ENCODE results near the gene IQCE. TPM values are rescaled to one million over a fixed set of nuclear protein-coding genes. Genes with fewer than 3 reads are reported as not detected.

IQCE gene
- polyA plus RNA-seq, 1 donor from 2014 or later = 21.2 TPM

- Histone ChIP-seq H2AFZ (ENCODE audit: low read depth, low read length) (no peak overlapping the region), H3K9me2 (ENCODE audit: insufficient read depth, low read length) (no peaks in the 10 kb centered on the region), H3K79me2 (replicated peaks; ENCODE audit: insufficient read depth, low read length) (no peaks in the 10 kb centered on the region), H3K27ac (ENCODE audit: low read length) (no peak overlapping the region), H3K36me3 (ENCODE audit: insufficient read depth, low read length) (no peaks in the 10 kb centered on the region), H3K4me2 (ENCODE audit: low read length) (no peak overlapping the region), H3K9me3 (ENCODE audit: low read length) (no peaks in the 10 kb centered on the region), H4K20me1 (ENCODE audit: insufficient read depth) (no peaks in the 10 kb centered on the region), H3K27me3 (ENCODE audit: insufficient read depth, low read depth, low read length) (no peaks in the 10 kb centered on the region), H3K9ac (ENCODE audit: low read length) (no peak overlapping the region), H3F3A (ENCODE audit: insufficient read depth, low read length, poor library complexity, severe bottlenecking) (no peaks in the 10 kb centered on the region), H3K4me3 (ENCODE audit: low read length) (no peak overlapping the region)
- no peak for TF ChIP-seq MXI1 (conservative IDR thresholded peaks at IDR 0.05; ENCODE audit: poor library complexity, severe bottlenecking)
- TF ChIP-seq EP300 (conservative IDR thresholded peaks at IDR 0.05; ENCODE audit: poor library complexity, severe bottlenecking) = no peak
- TF ChIP-seq, protein P1, sequence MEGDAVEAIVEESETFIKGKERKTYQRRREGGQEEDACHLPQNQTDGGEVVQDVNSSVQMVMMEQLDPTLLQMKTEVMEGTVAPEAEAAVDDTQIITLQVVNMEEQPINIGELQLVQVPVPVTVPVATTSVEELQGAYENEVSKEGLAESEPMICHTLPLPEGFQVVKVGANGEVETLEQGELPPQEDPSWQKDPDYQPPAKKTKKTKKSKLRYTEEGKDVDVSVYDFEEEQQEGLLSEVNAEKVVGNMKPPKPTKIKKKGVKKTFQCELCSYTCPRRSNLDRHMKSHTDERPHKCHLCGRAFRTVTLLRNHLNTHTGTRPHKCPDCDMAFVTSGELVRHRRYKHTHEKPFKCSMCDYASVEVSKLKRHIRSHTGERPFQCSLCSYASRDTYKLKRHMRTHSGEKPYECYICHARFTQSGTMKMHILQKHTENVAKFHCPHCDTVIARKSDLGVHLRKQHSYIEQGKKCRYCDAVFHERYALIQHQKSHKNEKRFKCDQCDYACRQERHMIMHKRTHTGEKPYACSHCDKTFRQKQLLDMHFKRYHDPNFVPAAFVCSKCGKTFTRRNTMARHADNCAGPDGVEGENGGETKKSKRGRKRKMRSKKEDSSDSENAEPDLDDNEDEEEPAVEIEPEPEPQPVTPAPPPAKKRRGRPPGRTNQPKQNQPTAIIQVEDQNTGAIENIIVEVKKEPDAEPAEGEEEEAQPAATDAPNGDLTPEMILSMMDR (IDR thresholded peaks at IDR 0.05; ENCODE audit: poor library complexity, severe bottlenecking) = no peak
- TF ChIP-seq EZH2 (IDR thresholded peaks at IDR 0.05; ENCODE audit: borderline replicate concordance, insufficient read depth, low read length, poor library complexity, severe bottlenecking) = no peak
- no peak for TF ChIP-seq RAD21 (conservative IDR thresholded peaks at IDR 0.05)
Observed at GRCh38 chr7:2512713-2513112, 46.1 kb upstream of the IQCE start.

- H4K20me1 ChIP-seq (ENCODE audit: insufficient read depth) = no peaks in the 10 kb centered on the region
- no peak overlapping the region for H3K27ac ChIP-seq (ENCODE audit: low read length)
- H3F3A ChIP-seq (ENCODE audit: insufficient read depth, low read length, poor library complexity, severe bottlenecking) = no peaks in the 10 kb centered on the region
- no peak overlapping the region for H3K4me2 ChIP-seq (ENCODE audit: low read length)
- no peak overlapping the region for H3K4me3 ChIP-seq (ENCODE audit: low read length)
- no peaks in the 10 kb centered on the region for H3K79me2 ChIP-seq (replicated peaks; ENCODE audit: insufficient read depth, low read length)
- peaks cover 4% of the 10 kb centered on the region for H3K27me3 ChIP-seq (ENCODE audit: insufficient read depth, low read depth, low read length)
- H3K36me3 ChIP-seq (ENCODE audit: insufficient read depth, low read length) = no peaks in the 10 kb centered on the region
- H3K9me3 ChIP-seq (ENCODE audit: low read length) = no peaks in the 10 kb centered on the region
- H2AFZ ChIP-seq (ENCODE audit: low read depth, low read length) = no peak overlapping the region
- no peak for TF ChIP-seq SMC3 (conservative IDR thresholded peaks at IDR 0.05; ENCODE audit: poor library complexity)
- no peak for TF ChIP-seq EZH2 (IDR thresholded peaks at IDR 0.05; ENCODE audit: borderline replicate concordance, insufficient read depth, low read length, poor library complexity, severe bottlenecking)
- no peak for TF ChIP-seq EP300 (conservative IDR thresholded peaks at IDR 0.05; ENCODE audit: poor library complexity, severe bottlenecking)
- TF ChIP-seq MXI1 (conservative IDR thresholded peaks at IDR 0.05; ENCODE audit: poor library complexity, severe bottlenecking) = no peak
- TF ChIP-seq, protein P2, sequence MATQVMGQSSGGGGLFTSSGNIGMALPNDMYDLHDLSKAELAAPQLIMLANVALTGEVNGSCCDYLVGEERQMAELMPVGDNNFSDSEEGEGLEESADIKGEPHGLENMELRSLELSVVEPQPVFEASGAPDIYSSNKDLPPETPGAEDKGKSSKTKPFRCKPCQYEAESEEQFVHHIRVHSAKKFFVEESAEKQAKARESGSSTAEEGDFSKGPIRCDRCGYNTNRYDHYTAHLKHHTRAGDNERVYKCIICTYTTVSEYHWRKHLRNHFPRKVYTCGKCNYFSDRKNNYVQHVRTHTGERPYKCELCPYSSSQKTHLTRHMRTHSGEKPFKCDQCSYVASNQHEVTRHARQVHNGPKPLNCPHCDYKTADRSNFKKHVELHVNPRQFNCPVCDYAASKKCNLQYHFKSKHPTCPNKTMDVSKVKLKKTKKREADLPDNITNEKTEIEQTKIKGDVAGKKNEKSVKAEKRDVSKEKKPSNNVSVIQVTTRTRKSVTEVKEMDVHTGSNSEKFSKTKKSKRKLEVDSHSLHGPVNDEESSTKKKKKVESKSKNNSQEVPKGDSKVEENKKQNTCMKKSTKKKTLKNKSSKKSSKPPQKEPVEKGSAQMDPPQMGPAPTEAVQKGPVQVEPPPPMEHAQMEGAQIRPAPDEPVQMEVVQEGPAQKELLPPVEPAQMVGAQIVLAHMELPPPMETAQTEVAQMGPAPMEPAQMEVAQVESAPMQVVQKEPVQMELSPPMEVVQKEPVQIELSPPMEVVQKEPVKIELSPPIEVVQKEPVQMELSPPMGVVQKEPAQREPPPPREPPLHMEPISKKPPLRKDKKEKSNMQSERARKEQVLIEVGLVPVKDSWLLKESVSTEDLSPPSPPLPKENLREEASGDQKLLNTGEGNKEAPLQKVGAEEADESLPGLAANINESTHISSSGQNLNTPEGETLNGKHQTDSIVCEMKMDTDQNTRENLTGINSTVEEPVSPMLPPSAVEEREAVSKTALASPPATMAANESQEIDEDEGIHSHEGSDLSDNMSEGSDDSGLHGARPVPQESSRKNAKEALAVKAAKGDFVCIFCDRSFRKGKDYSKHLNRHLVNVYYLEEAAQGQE (IDR thresholded peaks at IDR 0.05; ENCODE audit: borderline replicate concordance) = no peak
- TF ChIP-seq RAD21 (conservative IDR thresholded peaks at IDR 0.05) = no peak
- TF ChIP-seq, protein P1 (IDR thresholded peaks at IDR 0.05; ENCODE audit: poor library complexity, severe bottlenecking) = no peak
- no peak for TF ChIP-seq POLR2AphosphoS5 (IDR thresholded peaks at IDR 0.05)
- TF ChIP-seq TAF1 (IDR thresholded peaks at IDR 0.05; ENCODE audit: low read depth) = no peak
- H3K9me2 ChIP-seq (ENCODE audit: insufficient read depth, low read length) = no peaks in the 10 kb centered on the region
- H3K9ac ChIP-seq (ENCODE audit: low read length) = no peak overlapping the region
Observed at GRCh38 chr7:2513702-2514101, 45.1 kb upstream of the IQCE start.

Measured in neural cell (in vitro differentiated cells).